ENCODE results near the gene RALY.

Gene RALY

DNA sequence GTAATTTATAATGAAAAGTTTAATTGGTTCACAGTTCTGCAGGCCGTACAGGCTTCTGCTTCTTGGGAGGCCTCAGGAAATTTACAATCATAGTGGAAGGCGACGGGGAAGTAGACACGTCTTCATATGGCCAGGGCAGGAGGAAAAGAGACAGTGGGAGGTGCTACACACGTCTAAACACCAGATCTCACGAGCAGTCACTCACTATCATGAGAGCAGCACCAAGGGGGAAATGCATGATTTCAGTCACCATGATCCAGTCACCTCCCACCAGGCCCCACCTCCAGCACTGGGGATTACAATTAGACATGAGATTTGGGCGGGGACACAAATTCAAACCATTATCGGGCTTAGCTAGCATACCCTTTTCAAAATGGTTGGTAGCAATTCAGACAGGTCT lies 77.1 kb downstream of the RALY start:
- TF ChIP-seq CTCF (IDR thresholded peaks at IDR 0.05; ENCODE audit: low read depth, low read length) = no peak
- H3K4me3 ChIP-seq (ENCODE audit: low read depth, low read length) = no peak overlapping the region
- in situ Hi-C loops (cut with HindIII; ENCODE audit: low sequenced_read_pairs) = no loop called here
- DNase-seq (ENCODE audit: low read depth, low spot score) = no peak

GRCh38 chr20:34072076-34072475 lies 78.4 kb downstream of the RALY start:
- no peak for TF ChIP-seq CTCF (IDR thresholded peaks at IDR 0.05; ENCODE audit: low read depth, low read length)
- DNase-seq (ENCODE audit: low read depth, low spot score) = no peak
- H3K4me3 ChIP-seq (ENCODE audit: low read depth, low read length) = no peak overlapping the region
- in situ Hi-C loops (cut with HindIII; ENCODE audit: low sequenced_read_pairs) = no loop called here

- no peak overlapping the region for H3K4me3 ChIP-seq (ENCODE audit: low read depth, low read length)
- TF ChIP-seq CTCF (IDR thresholded peaks at IDR 0.05; ENCODE audit: low read depth, low read length) = no peak
- no peak for DNase-seq (ENCODE audit: low read depth, low spot score)
- in situ Hi-C loops (cut with HindIII; ENCODE audit: low sequenced_read_pairs) = no loop called here
These were observed 79.1 kb downstream of the RALY start for GRCh38 chr20:34072778-34073177.

DNA sequence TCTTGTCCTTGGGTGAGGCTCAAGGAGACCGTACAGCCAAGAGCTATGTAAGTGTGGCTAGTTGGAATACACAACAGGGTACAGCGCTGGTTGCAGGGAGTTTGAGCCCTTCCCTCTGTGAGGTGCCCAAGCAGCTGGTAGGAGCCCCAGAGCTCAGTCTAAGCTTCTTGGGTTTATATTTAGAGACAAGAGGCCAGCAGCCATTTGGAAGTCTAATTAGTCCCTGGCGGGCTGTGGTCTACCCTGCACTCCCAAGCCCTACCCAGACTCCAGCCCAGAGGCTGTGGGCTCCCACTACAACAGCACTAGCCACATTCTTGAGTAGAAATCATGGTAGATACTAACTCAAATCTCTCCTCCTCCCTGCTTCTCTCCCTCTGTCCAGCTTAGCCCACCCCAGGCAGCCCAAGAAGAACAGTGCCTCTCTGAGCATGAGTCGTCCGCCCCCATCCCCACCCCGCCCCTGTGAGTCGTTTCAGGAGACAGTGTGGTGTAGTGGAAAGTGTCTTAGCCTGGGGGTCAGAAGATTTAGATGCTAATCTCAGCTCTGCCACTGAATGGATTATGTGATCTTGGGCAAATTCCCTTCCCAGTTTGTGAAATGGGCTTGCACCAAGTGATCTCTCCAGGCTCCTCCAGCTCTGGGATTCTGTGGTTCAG lies 80.5 kb downstream of the RALY start:
- H3K4me3 ChIP-seq (ENCODE audit: low read depth, low read length) = no peak overlapping the region
- in situ Hi-C loops (cut with HindIII; ENCODE audit: low sequenced_read_pairs) = no loop called here
- TF ChIP-seq CTCF (IDR thresholded peaks at IDR 0.05; ENCODE audit: low read depth, low read length) = no peak
- DNase-seq (ENCODE audit: low read depth, low spot score) = no peak

GRCh38 chr20:34075647-34076046 lies 81.9 kb downstream of the RALY start:
- no peak overlapping the region for H3K4me3 ChIP-seq (ENCODE audit: low read depth, low read length)
- peak; percentile 7 for TF ChIP-seq CTCF (IDR thresholded peaks at IDR 0.05; ENCODE audit: low read depth, low read length)
- no peak for DNase-seq (ENCODE audit: low read depth, low spot score)
- in situ Hi-C loops (cut with HindIII; ENCODE audit: low sequenced_read_pairs) = no loop called here

DNA sequence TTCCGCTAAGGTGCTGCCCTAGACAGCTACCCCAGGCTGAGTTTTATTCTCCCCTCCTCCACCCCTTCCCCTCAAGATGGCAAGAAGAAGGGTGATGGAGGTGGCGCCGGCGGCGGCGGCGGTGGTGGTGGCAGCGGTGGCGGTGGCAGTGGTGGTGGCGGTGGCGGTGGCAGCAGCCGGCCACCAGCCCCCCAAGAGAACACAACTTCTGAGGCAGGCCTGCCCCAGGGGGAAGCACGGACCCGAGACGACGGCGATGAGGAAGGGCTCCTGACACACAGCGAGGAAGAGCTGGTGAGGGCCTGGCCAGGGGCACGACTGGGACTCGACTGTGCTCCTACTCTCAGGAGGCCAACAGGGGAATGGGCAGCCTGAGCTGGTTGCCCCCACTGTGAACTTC lies 83.2 kb downstream of the RALY start:
- TF ChIP-seq CTCF (IDR thresholded peaks at IDR 0.05; ENCODE audit: low read depth, low read length) = no peak
- H3K4me3 ChIP-seq (ENCODE audit: low read depth, low read length) = no peak overlapping the region
- DNase-seq (ENCODE audit: low read depth, low spot score) = no peak
- in situ Hi-C loops (cut with HindIII; ENCODE audit: low sequenced_read_pairs) = no loop called here

Measured in astrocyte of the spinal cord (primary cell).